CD4-positive, alpha-beta memory T cell (primary cell): Measurements from ENCODE around the gene SS18. TPM values are rescaled to one million over a fixed set of nuclear protein-coding genes. Genes with fewer than 3 reads are reported as not detected.
"Not testable (repeated sequence)": the region's sequence is repeated elsewhere in the genome, so short reads cannot be mapped to it uniquely, and the experiment has no call there.

Experiments
- CTCF ChIA-PET: fragments of 350-600 bp; sonication (Branson Sonifier 250); formaldehyde crosslinking; loops from one replicate; lab custom pipeline; 2021; ENCODE audit warnings: inconsistent platforms; ENCODE audit not compliant: partially characterized antibody; lab: Charles Lee
- POLR2A ChIA-PET: fragments of 350-600 bp; sonication (Branson Sonifier 250); formaldehyde crosslinking; loops from one replicate; lab custom pipeline; 2021; ENCODE audit not compliant: partially characterized antibody; lab: Charles Lee
- DNase-seq, 5 donors: peaks; one replicate each; pipeline versions ENCODE4 v3.0.0 to v3.0.0-alpha.2; 2020 to 2022; ENCODE audit warnings: mixed read lengths in 1 of 5
- H3K27ac ChIP-seq: one replicate; pipeline ENCODE4 v1.7.0; 2013; ENCODE audit warnings: low read depth, low read length
- H3K27me3 ChIP-seq: 2 replicates; pipeline ENCODE4 v1.7.0; 2013; ENCODE audit warnings: mild to moderate bottlenecking, low read length, moderate library complexity; ENCODE audit not compliant: insufficient read depth
- H3K36me3 ChIP-seq: 2 replicates; pipeline ENCODE4 v1.7.0; 2013; ENCODE audit warnings: mild to moderate bottlenecking, low read length, moderate library complexity; ENCODE audit not compliant: insufficient read depth
- H3K4me1 ChIP-seq: 2 replicates; pipeline ENCODE4 v1.7.0; 2013; ENCODE audit warnings: mild to moderate bottlenecking, low read length, moderate library complexity; ENCODE audit not compliant: insufficient read depth
- H3K4me3 ChIP-seq, 2 donors: one replicate each; pipeline ENCODE4 v1.7.0; 2013; ENCODE audit warnings: low read length in 2 of 2, mild to moderate bottlenecking in 1 of 2
- H3K9me3 ChIP-seq, 2 donors: one replicate each; pipeline ENCODE4 v1.7.0; 2013; ENCODE audit warnings: low read length in 2 of 2, control low read depth in 1 of 2; ENCODE audit not compliant: control insufficient read depth in 1 of 2
- H3K27ac Mint-ChIP-seq, 7 donors: one replicate each; pipeline ENCODE4 v1.8.0; 2020 to 2021; ENCODE audit warnings: mixed read lengths in 7 of 7, mild to moderate bottlenecking in 6 of 7, inconsistent platforms in 3 of 7, moderate library complexity in 3 of 7
- H3K27me3 Mint-ChIP-seq, 2 donors: one replicate each; pipeline ENCODE4 v1.8.0; 2020 to 2021; ENCODE audit warnings: mixed read lengths in 2 of 2
- H3K36me3 Mint-ChIP-seq, 2 donors: one replicate each; pipeline ENCODE4 v1.8.0; 2020 to 2021; ENCODE audit warnings: mixed read lengths in 2 of 2, inconsistent platforms in 1 of 2, mild to moderate bottlenecking in 1 of 2
- H3K4me1 Mint-ChIP-seq, 4 donors: one replicate each; pipeline ENCODE4 v1.8.0; 2020 to 2021; ENCODE audit warnings: mixed read lengths in 4 of 4, mild to moderate bottlenecking in 1 of 4
- H3K4me3 Mint-ChIP-seq, 8 donors: one replicate each; pipeline ENCODE4 v1.8.0; 2020 to 2021; ENCODE audit warnings: mixed read lengths in 8 of 8, mild to moderate bottlenecking in 7 of 8, moderate library complexity in 6 of 8, inconsistent platforms in 3 of 8
- H3K9me3 Mint-ChIP-seq, 8 donors: one replicate each; pipeline ENCODE4 v1.8.0; 2020 to 2021; ENCODE audit warnings: mixed read lengths in 8 of 8, mild to moderate bottlenecking in 5 of 8, inconsistent platforms in 3 of 8, moderate library complexity in 1 of 8
- intact Hi-C: fragments of 100-400 bp; cut with micrococcal nuclease; formaldehyde crosslinking; loops from one replicate; pipeline ENCODE4 v1.15.1; 2023
- polyA plus RNA-seq, 2 donors: library from polyadenylated mRNA; unstranded; fragments of 300-500 nt; fragmentation: Illumina TruSeq; gene quantifications; one replicate each; pipeline ENCODE4 v1.2.3, GENCODE V29; 2021
- total RNA-seq, 2 experiments: library from RNA; stranded (reverse); gene quantifications; one replicate each; pipeline ENCODE4 v1.2.3, GENCODE V29; 2021

The SS18 gene
- total RNA-seq = 10 to 100 TPM; 78.7 to 79.3 TPM
- polyA plus RNA-seq = 10 to 100 TPM; 34.5 to 39.2 TPM

- Histone ChIP-seq H3K4me3 (peak within 1 kb of the TSS; percentile 80 to 97), H3K27me3 (no peaks in the 10 kb centered on the region), H3K36me3 (peaks cover 4% of the 10 kb centered on the region), H3K27ac (peak within 1 kb of the TSS; percentile 94), H3K9me3 (no peaks in the 10 kb centered on the region), H3K4me1 (peaks cover 39% of the 10 kb centered on the region)
- Mint-ChIP-seq H3K36me3 (peaks cover 13 to 37% of the 10 kb centered on the region in 2 donors), H3K27ac (peak within 1 kb of the TSS; percentile 95 to 99 (median 98)), H3K9me3 (no peaks in the 10 kb centered on the region), H3K4me3 (peak within 1 kb of the TSS; percentile 92 to 99 (median 98)), H3K4me1 (peaks cover 24 to 52% (median 30%) of the 10 kb centered on the region in 4 donors), H3K27me3 (no peaks in the 10 kb centered on the region)
- DNase-seq = peak; percentile 89 to 93 (median 91)
- intact Hi-C loops = loop anchor here (1.0 to 5.0 kb wide), 5 partner anchors 43 to 457 kb away; partner anchors contain the start of genes KCTD1, PSMA8 and TAF4B
- ChIA-PET CTCF (no interaction called here), POLR2A (interaction anchor here (1.5 to 3.1 kb wide), 6 partner anchors 12 to 136 kb away, joined by 3 to 16 read pairs (median 6); partner anchors contain the start of genes PSMA8 and TAF4B)
Observed at GRCh38 chr18:26090130-26091046, at the start of gene SS18. TSS of gene SS18 (minus strand) at chr18:26090613. CDS start at chr18:26090569, 44 bp downstream.

- POLR2A ChIA-PET = no interaction called here
- H3K4me1 ChIP-seq = no peaks in the 10 kb centered on the region
- Mint-ChIP-seq H3K36me3 (no peaks in the 10 kb centered on the region), H3K4me3 (no peak overlapping the region), H3K27ac (no peak overlapping the region), H3K4me1 (peaks cover 0 to 4% (median under 1%) of the 10 kb centered on the region in 4 donors), H3K9me3 (no peaks in the 10 kb centered on the region), H3K27me3 (no peaks in the 10 kb centered on the region)
- no peaks in the 10 kb centered on the region for H3K27me3 ChIP-seq
- no peak overlapping the region for H3K4me3 ChIP-seq
- no peak for DNase-seq
- H3K36me3 ChIP-seq = no peaks in the 10 kb centered on the region
- no peaks in the 10 kb centered on the region for H3K9me3 ChIP-seq
- intact Hi-C loops = no loop called here
- H3K27ac ChIP-seq = no peak overlapping the region
- CTCF ChIA-PET = interaction anchor here (0.9 kb wide), 1 partner anchor 9 kb away, joined by 3 read pairs; no protein-coding TSS in a partner anchor
Observed at GRCh38 chr18:26135548-26135947, 45.1 kb upstream of the SS18 start.

DNA sequence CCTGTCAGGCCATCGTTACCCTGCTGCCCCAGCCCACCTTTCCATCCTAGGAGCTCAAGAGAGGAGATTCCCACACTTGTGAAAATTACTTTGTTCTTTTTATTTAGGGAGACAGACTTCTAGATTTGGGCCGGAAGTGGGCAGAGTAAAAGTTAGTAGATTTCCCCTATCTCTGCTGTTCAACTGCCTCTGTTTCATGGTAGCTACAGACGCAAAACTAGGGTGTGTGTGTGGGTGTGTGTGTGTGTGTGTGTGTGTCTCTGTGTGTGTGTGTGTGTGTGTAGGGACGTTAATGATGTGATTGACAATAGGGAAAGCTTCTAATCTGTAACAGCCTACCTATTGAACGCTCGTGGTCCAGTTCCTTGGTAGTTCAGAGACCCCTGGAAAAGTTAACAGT lies 43.7 kb upstream of the SS18 start:
- H3K27ac Mint-ChIP-seq = peak overlapping the region; percentile 35 to 94 (median 77)
- no peaks in the 10 kb centered on the region for H3K9me3 ChIP-seq
- H3K4me3 ChIP-seq = no peak overlapping the region
- H3K4me1 ChIP-seq = no peaks in the 10 kb centered on the region
- DNase-seq = peak in 4 of 5 donors; percentile 7 to 29 (median 15)
- H3K27me3 Mint-ChIP-seq = no peaks in the 10 kb centered on the region
- H3K27ac ChIP-seq = peak overlapping the region; percentile 61
- intact Hi-C loops = no loop called here
- no peaks in the 10 kb centered on the region for H3K27me3 ChIP-seq
- H3K9me3 Mint-ChIP-seq = no peaks in the 10 kb centered on the region
- no peaks in the 10 kb centered on the region for H3K36me3 Mint-ChIP-seq
- H3K4me3 Mint-ChIP-seq = peak overlapping the region; percentile 75 to 88 (median 80)
- H3K36me3 ChIP-seq = no peaks in the 10 kb centered on the region
- CTCF ChIA-PET = no interaction called here
- POLR2A ChIA-PET = interaction anchor here (0.8 to 1.9 kb wide), 5 partner anchors 43 to 92 kb away, joined by 3 to 7 read pairs (median 4); partner anchors contain the start of genes SS18 and TAF4B
- H3K4me1 Mint-ChIP-seq = peaks cover 0 to 4% (median under 1%) of the 10 kb centered on the region in 4 donors

DNA sequence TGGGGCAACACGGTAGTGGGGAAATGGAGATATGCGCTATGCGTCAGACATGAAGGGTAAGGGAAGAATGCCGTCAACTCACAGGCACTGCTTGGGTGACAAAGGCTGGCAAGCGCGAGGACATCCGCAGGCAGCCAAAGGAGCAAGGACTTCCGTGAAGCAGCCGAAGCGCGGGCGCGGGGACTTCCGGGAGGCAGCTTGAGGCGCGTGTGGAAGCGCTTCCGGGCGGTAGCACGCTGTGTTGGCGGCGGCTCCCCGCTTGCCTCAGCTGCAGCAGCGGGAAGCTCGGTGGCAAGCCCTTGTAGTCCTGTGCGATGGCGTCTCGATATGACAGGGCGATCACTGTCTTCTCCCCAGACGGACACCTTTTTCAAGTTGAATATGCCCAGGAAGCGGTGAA lies 43.2 kb upstream of the SS18 start, which contains the start of gene PSMA8:
TSS of gene PSMA8 (plus strand) at position 218 of the 400 bp plus-strand sequence. CDS start at position 315, 97 bp downstream.
- peak within 1 kb of the TSS; percentile 61 for H3K27ac ChIP-seq
- POLR2A ChIA-PET = interaction anchor here (0.8 to 1.9 kb wide), 5 partner anchors 43 to 93 kb away, joined by 3 to 7 read pairs (median 4); partner anchors contain the start of genes SS18 and TAF4B
- no peaks in the 10 kb centered on the region for H3K4me1 ChIP-seq
- no peaks in the 10 kb centered on the region for H3K9me3 ChIP-seq
- no peaks in the 10 kb centered on the region for H3K27me3 ChIP-seq
- H3K27me3 Mint-ChIP-seq = no peaks in the 10 kb centered on the region
- H3K27ac Mint-ChIP-seq = peak within 1 kb of the TSS; percentile 35 to 94 (median 78)
- H3K36me3 Mint-ChIP-seq = no peaks in the 10 kb centered on the region
- intact Hi-C loops = loop anchor here (1.0 kb wide), 1 partner anchor 43 kb away; the partner anchor contains the start of gene SS18
- CTCF ChIA-PET = no interaction called here
- H3K36me3 ChIP-seq = no peaks in the 10 kb centered on the region
- peaks cover 0 to 4% (median under 1%) of the 10 kb centered on the region in 4 donors for H3K4me1 Mint-ChIP-seq
- DNase-seq = peak; percentile 39 to 68 (median 56)
- no peaks in the 10 kb centered on the region for H3K9me3 Mint-ChIP-seq
- no peak within 1 kb of the TSS for H3K4me3 ChIP-seq
- peak within 1 kb of the TSS; percentile 75 to 88 (median 80) for H3K4me3 Mint-ChIP-seq

GRCh38 chr18:26128192-26128591 lies 37.8 kb upstream of the SS18 start:
- H3K27ac ChIP-seq, H3K36me3 ChIP-seq, H3K9me3 ChIP-seq, DNase-seq, intact Hi-C loops, H3K9me3 Mint-ChIP-seq, H3K4me3 Mint-ChIP-seq, H3K27me3 Mint-ChIP-seq, H3K4me1 ChIP-seq, H3K27ac Mint-ChIP-seq, H3K4me3 ChIP-seq, H3K36me3 Mint-ChIP-seq, CTCF ChIA-PET, H3K4me1 Mint-ChIP-seq, POLR2A ChIA-PET, H3K27me3 ChIP-seq: not testable (repeated sequence)

DNA sequence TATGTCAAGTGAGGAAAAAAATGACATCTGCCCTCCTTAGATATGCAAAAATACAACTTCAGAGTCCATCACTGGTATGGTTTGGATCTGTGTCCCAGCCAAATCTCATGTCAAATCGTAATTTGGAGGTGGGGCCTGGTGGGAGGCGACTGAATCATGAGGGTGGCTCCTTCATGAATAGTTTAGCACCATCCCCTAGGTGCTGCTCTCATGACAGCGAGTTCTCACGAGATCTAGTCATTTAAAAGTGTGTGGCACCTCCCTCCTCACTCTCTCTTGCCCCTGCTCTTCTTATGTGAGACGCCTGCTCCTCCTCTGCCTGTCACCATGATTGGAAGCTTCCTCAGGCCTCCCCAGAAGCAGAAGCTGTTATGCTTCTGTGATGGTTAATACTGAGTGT lies 37.4 kb upstream of the SS18 start:
- no peak overlapping the region for H3K4me3 Mint-ChIP-seq
- CTCF ChIA-PET = no interaction called here
- H3K27ac Mint-ChIP-seq = no peak overlapping the region
- Histone ChIP-seq H3K9me3 (no peaks in the 10 kb centered on the region), H3K4me1 (no peaks in the 10 kb centered on the region), H3K36me3 (no peaks in the 10 kb centered on the region), H3K27ac (no peak overlapping the region), H3K4me3 (no peak overlapping the region), H3K27me3 (no peaks in the 10 kb centered on the region)
- peaks cover 0 to 1% of the 10 kb centered on the region in 2 donors for H3K27me3 Mint-ChIP-seq
- no peaks in the 10 kb centered on the region for H3K4me1 Mint-ChIP-seq
- POLR2A ChIA-PET = no interaction called here
- peaks cover 0 to 7% (median 3%) of the 10 kb centered on the region in 8 donors for H3K9me3 Mint-ChIP-seq
- intact Hi-C loops = no loop called here
- DNase-seq = no peak
- H3K36me3 Mint-ChIP-seq = no peaks in the 10 kb centered on the region

DNA sequence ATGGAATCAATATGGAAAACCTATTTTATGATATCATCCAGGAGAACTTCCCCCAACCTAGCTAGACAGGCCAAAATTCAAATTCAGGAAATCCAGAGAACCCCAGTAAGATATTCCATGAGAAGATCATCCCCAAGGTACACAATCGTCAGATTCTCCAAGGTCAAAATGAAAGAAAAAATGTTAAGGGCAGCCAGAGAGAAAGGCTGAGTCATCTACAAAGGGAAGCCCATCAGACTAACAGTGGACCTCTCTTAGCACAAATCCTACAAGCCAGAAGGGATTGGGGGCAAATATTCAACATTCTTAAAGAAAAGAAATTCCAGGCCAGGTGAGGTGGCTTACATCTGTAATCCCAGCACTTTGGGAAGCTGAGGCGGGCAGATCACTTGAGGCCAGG lies 31.6 kb upstream of the SS18 start:
- not testable (repeated sequence) for H3K4me1 Mint-ChIP-seq

More for the DNA sequence above, 31.6 kb upstream of the SS18 start:
- H3K9me3 Mint-ChIP-seq, DNase-seq, CTCF ChIA-PET, H3K4me3 ChIP-seq, H3K27ac Mint-ChIP-seq, H3K27me3 ChIP-seq, intact Hi-C loops, H3K27ac ChIP-seq, H3K4me1 ChIP-seq, H3K36me3 Mint-ChIP-seq, H3K36me3 ChIP-seq, POLR2A ChIA-PET, H3K9me3 ChIP-seq: not testable (repeated sequence)
- Mint-ChIP-seq H3K4me3 (peak overlapping the region in 1 of 8 donors; percentile 49), H3K27me3 (peaks cover 0 to 15% of the 10 kb centered on the region in 2 donors)
